WTC11 (cell line): ENCODE data around the gene WWOX.

ENCODE experiments used
- CTCF ChIP-seq: fragments of 200-600 bp; IDR thresholded peaks from 2 replicates; pipeline ENCODE4 v1.8.0; 2022; ENCODE audit warnings: antibody characterized with exemption
- NR3C1 ChIP-seq: sonication (generic); formaldehyde crosslinking; conservative IDR thresholded peaks from 2 replicates; pipeline ENCODE4 v1.8.1; 2023; ENCODE audit warnings: low read depth, mild to moderate bottlenecking, missing genetic modification reagents
- PRRX2 ChIP-seq: fragments of 250-450 bp; sonication (Bioruptor Pico); IDR thresholded peaks from 2 replicates; pipeline ENCODE4 v1.8.0; 2021; ENCODE audit warnings: mild to moderate bottlenecking
- SP1 ChIP-seq: sonication (generic); formaldehyde crosslinking; conservative IDR thresholded peaks from 2 replicates; pipeline ENCODE4 v1.8.1; 2022; ENCODE audit warnings: missing genetic modification reagents
- TEAD4 ChIP-seq: sonication (generic); formaldehyde crosslinking; IDR thresholded peaks from 2 replicates; pipeline ENCODE4 v1.8.0; 2022; ENCODE audit warnings: mild to moderate bottlenecking, missing genetic modification reagents
- ZNF121 ChIP-seq: sonication (generic); formaldehyde crosslinking; IDR thresholded peaks from 2 replicates; pipeline ENCODE4 v1.8.0; 2023; ENCODE audit warnings: missing genetic modification reagents
- ZNF416 ChIP-seq: fragments of 250-450 bp; sonication (Bioruptor Pico); IDR thresholded peaks from 2 replicates; pipeline ENCODE4 v1.9.0; 2021; ENCODE audit warnings: mild to moderate bottlenecking, inconsistent platforms
- TF ChIP-seq, protein P1 (sequence below): sonication (generic); formaldehyde crosslinking; IDR thresholded peaks from 2 replicates; pipeline ENCODE4 v1.8.0; 2022; ENCODE audit warnings: mild to moderate bottlenecking, missing genetic modification reagents

GRCh38 chr16:78500659-78501270, 401.3 kb downstream of the WWOX start:
- TF ChIP-seq ZNF416 (CRISPR knock-in tag) (no peak), CTCF (no peak), SP1 (CRISPR knock-in tag) (no peak), PRRX2 (CRISPR knock-in tag) (no peak), NR3C1 (CRISPR knock-in tag) (no peak), TEAD4 (CRISPR knock-in tag) (no peak), ZNF121 (CRISPR knock-in tag) (no peak)
- TF ChIP-seq, protein P1, sequence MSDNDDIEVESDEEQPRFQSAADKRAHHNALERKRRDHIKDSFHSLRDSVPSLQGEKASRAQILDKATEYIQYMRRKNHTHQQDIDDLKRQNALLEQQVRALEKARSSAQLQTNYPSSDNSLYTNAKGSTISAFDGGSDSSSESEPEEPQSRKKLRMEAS (CRISPR knock-in tag), result no peak
